IgD-negative memory B cell (primary cell): Measurements from ENCODE around the gene CTTNBP2NL. TPM values are rescaled to one million over a fixed set of nuclear protein-coding genes. Genes with fewer than 3 reads are reported as not detected.
A peak's percentile ranks its signal among the peaks of the same experiment; 100 is the strongest.

Experiments used
- H3K27ac Mint-ChIP-seq, 3 donors: one replicate each; pipeline ENCODE4 v1.8.0; 2020 to 2022; ENCODE audit warnings: mild to moderate bottlenecking in 3 of 3, mixed read lengths in 3 of 3, moderate library complexity in 1 of 3
- H3K27me3 Mint-ChIP-seq: one replicate; pipeline ENCODE4 v1.8.0; 2021; ENCODE audit warnings: mixed read lengths
- H3K36me3 Mint-ChIP-seq: one replicate; pipeline ENCODE4 v1.8.0; 2020; ENCODE audit warnings: mild to moderate bottlenecking, mixed read lengths
- H3K4me1 Mint-ChIP-seq, 3 donors: one replicate each; pipeline ENCODE4 v1.8.0; 2020 to 2022; ENCODE audit warnings: mixed read lengths in 3 of 3, mild to moderate bottlenecking in 1 of 3
- H3K4me3 Mint-ChIP-seq, 4 donors: one replicate each; pipeline ENCODE4 v1.8.0; 2020 to 2022; ENCODE audit warnings: mild to moderate bottlenecking in 4 of 4, mixed read lengths in 4 of 4, moderate library complexity in 3 of 4
- H3K9me3 Mint-ChIP-seq, 3 donors: one replicate each; pipeline ENCODE4 v1.8.0; 2020 to 2021; ENCODE audit warnings: mixed read lengths in 3 of 3, mild to moderate bottlenecking in 1 of 3
- polyA plus RNA-seq: library from polyadenylated mRNA; unstranded; fragments of 300-500 nt; fragmentation: Illumina TruSeq; gene quantifications from one replicate; pipeline ENCODE4 v1.2.3, GENCODE V29; 2021

Gene CTTNBP2NL
- polyA plus RNA-seq, 1 donor from 2014 or later = 0.76 TPM

DNA sequence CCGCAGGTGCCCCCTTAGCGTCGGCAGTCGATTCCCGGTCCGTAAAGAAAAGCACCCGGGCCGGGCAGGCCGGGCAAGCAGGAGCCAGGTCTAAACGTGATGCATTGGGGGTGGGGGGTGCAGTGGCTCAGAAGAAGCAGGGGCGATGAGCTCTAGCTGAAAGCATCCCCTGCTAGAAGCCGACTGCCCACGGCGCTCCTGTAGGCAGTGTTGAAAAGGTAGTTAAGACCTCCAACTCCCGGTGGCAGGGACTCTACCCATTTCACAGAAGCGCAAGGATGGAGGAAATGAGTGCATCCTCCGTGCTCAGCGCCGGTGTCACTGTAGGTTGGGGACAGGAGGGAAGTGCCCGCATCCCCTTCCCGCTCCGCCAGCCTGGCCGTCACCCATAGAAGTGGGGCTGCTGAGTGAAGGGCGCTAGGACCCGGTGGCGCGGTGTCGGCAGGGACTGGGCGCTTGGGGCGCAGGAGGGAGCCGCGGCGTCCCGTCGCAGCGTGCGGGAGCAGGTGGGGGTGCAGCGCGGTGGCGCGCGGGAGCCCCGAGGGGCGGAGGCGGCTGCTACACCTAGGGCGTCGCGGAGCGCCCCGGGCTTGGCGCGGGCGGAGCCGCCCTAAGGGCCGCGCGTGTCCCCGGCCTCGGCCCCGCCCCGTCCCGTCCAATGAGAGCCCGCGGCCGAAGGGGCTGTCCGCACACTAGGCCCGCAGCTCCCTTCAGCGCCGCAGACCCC is 112.4 kb downstream of the CTTNBP2NL start, which contains the start of gene WNT2B:
WNT2B (plus strand) TSS at position 688 of the 727 bp plus-strand sequence. CDS start 298 bp downstream, outside the sequence.
- Mint-ChIP-seq H3K4me3 (peak within 1 kb of the TSS; percentile 81 to 93 (median 88)), H3K36me3 (no peaks in the 10 kb centered on the region), H3K9me3 (no peaks in the 10 kb centered on the region), H3K4me1 (peaks cover 0 to 15% (median 13%) of the 10 kb centered on the region in 3 donors), H3K27me3 (peaks cover 10% of the 10 kb centered on the region), H3K27ac (peak within 1 kb of the TSS in 1 of 3 donors; percentile 80)

DNA sequence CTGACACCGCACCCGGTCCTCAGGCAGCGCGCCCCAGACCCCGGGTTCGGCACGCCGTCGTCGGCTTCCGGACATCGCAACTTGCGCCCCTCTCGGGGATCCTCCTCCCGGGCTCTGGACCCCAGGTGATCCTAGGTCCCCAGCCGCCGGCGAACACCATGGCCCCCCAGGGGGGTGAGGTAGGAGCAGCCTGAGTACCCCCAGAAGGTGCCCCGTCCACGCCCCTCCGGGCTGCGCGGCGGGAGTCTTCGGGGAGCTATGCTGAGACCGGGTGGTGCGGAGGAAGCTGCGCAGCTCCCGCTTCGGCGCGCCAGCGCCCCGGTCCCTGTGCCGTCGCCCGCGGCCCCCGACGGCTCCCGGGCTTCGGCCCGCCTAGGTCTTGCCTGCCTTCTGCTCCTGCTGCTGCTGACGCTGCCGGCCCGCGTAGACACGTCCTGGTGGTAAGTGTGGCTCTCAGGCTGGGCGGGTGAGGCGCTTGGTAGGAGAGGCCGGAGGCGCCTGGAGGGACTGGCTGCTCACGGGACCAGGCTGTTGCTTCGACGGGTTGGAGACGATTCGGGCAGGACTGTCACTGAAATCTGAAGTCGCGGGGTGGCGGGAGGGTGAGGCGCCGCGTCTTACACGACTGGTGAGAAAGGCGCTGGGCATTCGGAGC is 113.1 kb downstream of the CTTNBP2NL start:
- Mint-ChIP-seq H3K27ac (no peak overlapping the region), H3K27me3 (peaks cover 7% of the 10 kb centered on the region), H3K9me3 (no peaks in the 10 kb centered on the region), H3K36me3 (no peaks in the 10 kb centered on the region), H3K4me1 (peaks cover 0 to 15% (median 13%) of the 10 kb centered on the region in 3 donors), H3K4me3 (peak overlapping the region; percentile 42 to 86 (median 76))

DNA sequence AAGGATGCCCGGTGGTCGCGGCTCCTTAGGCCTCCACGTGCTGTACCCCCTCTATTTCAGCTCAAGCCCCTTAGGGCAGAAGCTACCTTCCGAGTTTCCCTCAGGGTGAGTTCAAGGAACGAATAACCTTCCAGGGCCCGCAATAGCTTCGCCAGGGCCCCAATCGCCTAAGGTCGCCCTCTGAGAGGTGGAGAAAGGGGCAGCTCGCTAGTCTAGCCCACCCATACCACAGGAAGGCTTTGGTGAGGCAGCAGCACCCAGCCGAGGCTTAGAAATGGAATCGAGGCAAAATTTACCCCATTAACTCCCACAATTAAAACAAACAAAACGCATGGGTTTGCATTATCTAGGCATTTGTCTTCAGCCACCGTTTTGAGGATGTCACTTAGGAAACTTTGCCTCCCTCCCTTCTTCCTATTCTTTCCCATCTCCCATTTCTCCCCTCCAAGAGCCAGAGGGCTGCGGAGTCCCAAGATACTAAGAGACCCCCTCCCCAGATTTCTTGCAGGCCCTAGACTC is 113.7 kb downstream of the CTTNBP2NL start:
- H3K9me3 Mint-ChIP-seq = no peaks in the 10 kb centered on the region
- H3K4me1 Mint-ChIP-seq = peaks cover 0 to 15% (median 13%) of the 10 kb centered on the region in 3 donors
- H3K27me3 Mint-ChIP-seq = peaks cover 7% of the 10 kb centered on the region
- no peak overlapping the region for H3K27ac Mint-ChIP-seq
- H3K4me3 Mint-ChIP-seq = peak overlapping the region; percentile 42 to 86 (median 70)
- no peaks in the 10 kb centered on the region for H3K36me3 Mint-ChIP-seq

DNA sequence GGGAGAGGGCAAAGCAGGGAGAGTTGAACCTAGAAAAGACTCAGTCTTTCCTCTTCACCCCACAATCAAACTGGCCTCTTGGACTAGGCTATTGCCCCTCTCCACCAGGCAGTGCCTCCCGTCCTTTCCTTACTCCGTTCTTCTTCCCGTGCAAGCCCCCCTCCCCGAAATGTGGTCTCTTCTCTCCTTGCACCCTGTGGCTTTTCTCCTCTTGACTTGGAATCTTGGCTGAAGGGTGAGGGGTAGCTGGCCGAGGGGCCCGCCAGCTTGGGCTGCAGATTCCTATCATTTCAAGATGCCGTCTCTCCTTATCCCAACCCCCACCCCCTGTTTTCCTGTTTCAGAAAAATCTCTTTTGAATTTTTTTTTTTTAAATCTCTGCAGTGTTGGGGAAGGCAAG is 114.3 kb downstream of the CTTNBP2NL start:
- no peak overlapping the region for H3K27ac Mint-ChIP-seq
- no peaks in the 10 kb centered on the region for H3K9me3 Mint-ChIP-seq
- H3K4me3 Mint-ChIP-seq = peak overlapping the region in 2 of 4 donors; percentile 72 to 86
- H3K27me3 Mint-ChIP-seq = peaks cover 7% of the 10 kb centered on the region
- no peaks in the 10 kb centered on the region for H3K36me3 Mint-ChIP-seq
- H3K4me1 Mint-ChIP-seq = peaks cover 0 to 12% (median 11%) of the 10 kb centered on the region in 3 donors

Other genes starting within 250 kb of the CTTNBP2NL start
- 0.09 TPM for gene WNT2B, start 112.8 kb downstream of the CTTNBP2NL start, polyA plus RNA-seq
- gene ST7L, start 222.9 kb downstream of the CTTNBP2NL start, polyA plus RNA-seq = 7.5 TPM
- 192 TPM for gene CAPZA1, start 223.6 kb downstream of the CTTNBP2NL start, polyA plus RNA-seq